SK-N-MC (cell line): ENCODE measurements around the gene SGMS2.

Experiments used
- EZH2 ChIP-seq: fragments of 200-600 bp; sonication (generic); IDR thresholded peaks from one replicate; pipeline ENCODE4 v1.6.1; 2017; ENCODE audit warnings: antibody characterized with exemption
- FOXP2 ChIP-seq: optimal IDR thresholded peaks from 2 replicates; pipeline ENCODE3; 2011; ENCODE audit warnings: mild to moderate bottlenecking, moderate library complexity; ENCODE audit not compliant: insufficient read depth; ENCODE audit errors: extremely low read length, control extremely low read depth
- POLR2AphosphoS5 ChIP-seq: IDR thresholded peaks from 2 replicates; pipeline ENCODE4 v1.6.1; 2012; ENCODE audit warnings: mild to moderate bottlenecking, low read depth, low read length, borderline replicate concordance

DNA sequence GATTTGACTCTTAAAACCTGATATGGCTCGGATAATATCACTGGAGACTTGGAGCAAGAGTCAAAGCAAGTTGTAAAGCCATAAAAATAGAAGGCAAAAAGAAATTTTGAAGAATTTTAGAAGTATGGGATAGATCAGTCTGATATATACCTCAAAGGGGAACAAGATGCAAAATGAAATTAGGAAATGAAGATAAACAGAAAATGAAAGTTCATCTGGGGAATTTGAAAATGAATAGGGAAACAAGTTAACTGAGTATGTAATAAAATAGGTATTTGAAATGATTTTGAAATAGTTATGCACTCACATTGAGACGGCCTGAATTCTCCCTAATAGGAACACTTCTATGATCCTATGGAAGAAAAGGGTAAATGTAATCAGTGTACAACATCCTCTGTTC lies 112.3 kb downstream of the SGMS2 start:
- TF ChIP-seq EZH2: no peak
- TF ChIP-seq POLR2AphosphoS5: no peak
- no peak for TF ChIP-seq FOXP2
